DOHH2 (cell line): ENCODE data around the gene KLHL7.
"Not testable (repeated sequence)": the region's sequence is repeated elsewhere in the genome, so short reads cannot be mapped to it uniquely, and the experiment has no call there.

ENCODE experiments used
- H3F3A ChIP-seq: fragments of 200-600 bp; sonication (generic), shearing (Covaris generic); 2 replicates; pipeline ENCODE4 v1.6.0; 2016; ENCODE audit warnings: antibody characterized with exemption, mild to moderate bottlenecking; ENCODE audit not compliant: control insufficient read depth, insufficient read depth
- H3K27ac ChIP-seq: fragments of 200-600 bp; sonication (generic); 2 replicates; pipeline ENCODE4 v1.5.1; 2014; ENCODE audit warnings: low read depth, mild to moderate bottlenecking, low read length, moderate library complexity
- H3K27me3 ChIP-seq: fragments of 200-600 bp; sonication (generic); 2 replicates; pipeline ENCODE4 v1.6.1; 2014; ENCODE audit warnings: mild to moderate bottlenecking, low read length, mixed read lengths; ENCODE audit not compliant: control insufficient read depth
- H3K36me3 ChIP-seq: fragments of 200-600 bp; sonication (generic); 2 replicates; pipeline ENCODE4 v1.6.1; 2014; ENCODE audit warnings: mild to moderate bottlenecking, low read length, moderate library complexity, mixed read lengths; ENCODE audit not compliant: control insufficient read depth
- H3K4me1 ChIP-seq: fragments of 200-600 bp; sonication (generic); 2 replicates; pipeline ENCODE4 v1.6.1; 2014; ENCODE audit warnings: mild to moderate bottlenecking, low read length, mixed read lengths; ENCODE audit not compliant: control insufficient read depth
- H3K4me2 ChIP-seq: fragments of 200-600 bp; sonication (generic); 2 replicates; pipeline ENCODE4 v1.6.0; 2014; ENCODE audit warnings: mild to moderate bottlenecking, low read length, moderate library complexity
- H3K4me3 ChIP-seq: fragments of 200-600 bp; sonication (generic); 2 replicates; pipeline ENCODE4 v1.5.1; 2014; ENCODE audit warnings: mild to moderate bottlenecking, low read length, mixed read lengths
- H3K79me2 ChIP-seq: fragments of 200-600 bp; sonication (generic); 2 replicates; pipeline ENCODE4 v1.6.1; 2014; ENCODE audit warnings: mild to moderate bottlenecking, low read length, mixed read lengths; ENCODE audit not compliant: control insufficient read depth
- H3K9me2 ChIP-seq: fragments of 200-600 bp; sonication (generic); replicated peaks from 2 replicates; pipeline ENCODE4 v1.6.1; 2014; ENCODE audit warnings: mild to moderate bottlenecking, low read length, mixed read lengths; ENCODE audit not compliant: control insufficient read depth
- H3K9me3 ChIP-seq: fragments of 200-600 bp; sonication (generic); 2 replicates; pipeline ENCODE4 v1.6.1; 2014; ENCODE audit warnings: antibody characterized with exemption, low read length, mixed read lengths; ENCODE audit not compliant: control insufficient read depth, insufficient read depth
- H4K20me1 ChIP-seq: fragments of 200-600 bp; sonication (generic); 2 replicates; pipeline ENCODE4 v1.6.0; 2014; ENCODE audit warnings: low read depth, mild to moderate bottlenecking, antibody characterized with exemption, low read length, moderate library complexity; ENCODE audit not compliant: control insufficient read depth, insufficient read depth
- CTCF ChIP-seq: fragments of 200-600 bp; sonication (generic); IDR thresholded peaks from one replicate; pipeline ENCODE4 v1.5.1; 2014; ENCODE audit warnings: antibody characterized with exemption, mild to moderate bottlenecking, low read depth, low read length; ENCODE audit not compliant: poor library complexity, severe bottlenecking
- EZH2phosphoT487 ChIP-seq: fragments of 200-600 bp; sonication (generic); IDR thresholded peaks from 2 replicates; pipeline ENCODE4 v1.6.1; 2017; ENCODE audit warnings: borderline replicate concordance, mild to moderate bottlenecking, antibody characterized with exemption, low read length, moderate library complexity, mixed read lengths

KLHL7 gene

GRCh38 chr7:23185980-23186379 lies 80.4 kb downstream of the KLHL7 start:
- H3K79me2 ChIP-seq, result peaks cover 97% of the 10 kb centered on the region
- H3K4me1 ChIP-seq, result peaks cover 26% of the 10 kb centered on the region
- no peaks in the 10 kb centered on the region for H3K27me3 ChIP-seq
- peaks cover 7% of the 10 kb centered on the region; the same call in 1 of the 2 replicates for H3F3A ChIP-seq
- H3K9me3 ChIP-seq, result no peaks in the 10 kb centered on the region
- TF ChIP-seq EZH2phosphoT487 (no peak), CTCF (no peak)
- H3K4me2 ChIP-seq, result no peak overlapping the region
- no peak overlapping the region for H3K4me3 ChIP-seq
- H3K36me3 ChIP-seq, result peaks cover 83% of the 10 kb centered on the region
- no peaks in the 10 kb centered on the region for H3K9me2 ChIP-seq
- H4K20me1 ChIP-seq, result peaks cover 5% of the 10 kb centered on the region; the same call in 1 of the 2 replicates
- no peak overlapping the region for H3K27ac ChIP-seq

DNA sequence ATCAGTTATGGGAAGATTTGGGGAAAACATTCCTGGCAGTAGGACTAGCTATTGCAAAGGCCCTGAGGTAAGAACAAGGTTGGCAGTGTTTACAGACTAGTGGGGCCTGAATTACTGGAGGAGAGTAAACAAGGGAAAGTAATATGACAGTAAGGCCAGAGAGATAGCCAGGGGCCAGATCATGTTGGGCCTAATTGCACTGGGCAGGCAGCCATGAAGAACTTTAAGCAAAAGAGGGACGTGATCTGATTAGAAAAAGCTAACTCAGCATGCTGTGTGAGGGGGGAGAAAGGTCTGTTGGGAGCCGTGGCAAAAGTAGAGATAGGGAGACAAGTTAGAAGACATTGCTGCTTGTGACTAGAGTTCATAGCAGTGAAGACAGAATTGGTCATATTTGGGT lies 85.4 kb downstream of the KLHL7 start:
- TF ChIP-seq CTCF (no peak), EZH2phosphoT487 (no peak)
- H3K79me2 ChIP-seq, result peaks cover 57% of the 10 kb centered on the region
- H3K27me3 ChIP-seq, result no peaks in the 10 kb centered on the region
- no peaks in the 10 kb centered on the region for H3K9me3 ChIP-seq
- H3K36me3 ChIP-seq, result peaks cover 85% of the 10 kb centered on the region
- no peak overlapping the region for H3K4me2 ChIP-seq
- no peak overlapping the region for H3K27ac ChIP-seq
- no peak overlapping the region for H3K4me3 ChIP-seq
- peaks cover 12% of the 10 kb centered on the region; the same call in 1 of the 2 replicates for H3F3A ChIP-seq
- no peaks in the 10 kb centered on the region for H4K20me1 ChIP-seq
- peaks cover 3% of the 10 kb centered on the region; the same call in 1 of the 2 replicates for H3K4me1 ChIP-seq
- no peaks in the 10 kb centered on the region for H3K9me2 ChIP-seq

GRCh38 chr7:23193650-23194227 lies 88.2 kb downstream of the KLHL7 start:
- not testable (repeated sequence) for H3K4me3 ChIP-seq, H3K4me1 ChIP-seq, H3K4me2 ChIP-seq, H3K27me3 ChIP-seq, H4K20me1 ChIP-seq, H3K9me3 ChIP-seq, H3K9me2 ChIP-seq, H3K27ac ChIP-seq
- peaks cover 30% of the 10 kb centered on the region for H3K79me2 ChIP-seq
- peaks cover 14% of the 10 kb centered on the region; the same call in 1 of the 2 replicates for H3F3A ChIP-seq
- peaks cover 80% of the 10 kb centered on the region for H3K36me3 ChIP-seq

DNA sequence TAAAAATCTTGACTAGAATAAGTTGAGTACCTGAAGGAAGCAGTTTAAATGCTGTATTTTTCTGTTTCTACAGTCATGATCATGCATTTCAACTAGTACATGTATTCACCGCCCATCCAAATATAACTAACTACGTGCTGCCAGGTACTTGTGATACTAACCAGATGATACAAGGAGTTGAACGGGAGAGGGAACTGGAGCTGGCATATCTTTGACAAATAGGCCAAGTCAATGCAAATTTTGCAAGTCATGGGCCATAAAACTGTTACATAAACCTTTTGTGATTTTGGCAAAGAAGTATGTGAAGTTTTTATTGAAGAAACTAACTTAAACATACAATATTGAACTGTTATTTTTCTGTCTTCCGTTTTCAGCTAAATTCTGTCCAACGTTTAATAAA lies 90.7 kb downstream of the KLHL7 start:
- H3K27ac ChIP-seq, result no peak overlapping the region
- TF ChIP-seq CTCF (no peak), EZH2phosphoT487 (no peak)
- H3F3A ChIP-seq, result peaks cover 15% of the 10 kb centered on the region; the same call in 1 of the 2 replicates
- H3K4me3 ChIP-seq, result no peak overlapping the region
- H3K9me3 ChIP-seq, result no peaks in the 10 kb centered on the region
- peaks cover 81% of the 10 kb centered on the region for H3K36me3 ChIP-seq
- peaks cover 7% of the 10 kb centered on the region for H3K79me2 ChIP-seq
- no peaks in the 10 kb centered on the region for H3K9me2 ChIP-seq
- no peaks in the 10 kb centered on the region for H3K4me1 ChIP-seq
- H3K4me2 ChIP-seq, result no peak overlapping the region
- H3K27me3 ChIP-seq, result no peaks in the 10 kb centered on the region
- no peaks in the 10 kb centered on the region for H4K20me1 ChIP-seq

GRCh38 chr7:23197745-23198144 lies 92.2 kb downstream of the KLHL7 start:
- not testable (repeated sequence) for H3K9me3 ChIP-seq, H3K4me3 ChIP-seq, H4K20me1 ChIP-seq, H3K79me2 ChIP-seq, H3K9me2 ChIP-seq, H3K4me2 ChIP-seq, H3K27ac ChIP-seq, H3K27me3 ChIP-seq, H3K4me1 ChIP-seq
- Histone ChIP-seq H3F3A (peaks cover 15% of the 10 kb centered on the region; the same call in 1 of the 2 replicates), H3K36me3 (peaks cover 75% of the 10 kb centered on the region)
